GM12875 (cell line): ENCODE data around the gene MTCL1.

ENCODE experiments used
- H3K4me3 ChIP-seq: one replicate; pipeline ENCODE4 v1.5.1; 2011; ENCODE audit warnings: low read depth, low read length, control low read depth
- TF ChIP-seq, protein P1 (sequence below): IDR thresholded peaks from 2 replicates; pipeline ENCODE4 v1.5.1; 2011; ENCODE audit warnings: low read depth, mild to moderate bottlenecking, control low read depth, inconsistent platforms, low read length, moderate library complexity, borderline replicate concordance; ENCODE audit not compliant: insufficient read depth

Gene MTCL1

GRCh38 chr18:8673256-8674209, 31.8 kb upstream of the MTCL1 start:
- TF ChIP-seq, protein P1, sequence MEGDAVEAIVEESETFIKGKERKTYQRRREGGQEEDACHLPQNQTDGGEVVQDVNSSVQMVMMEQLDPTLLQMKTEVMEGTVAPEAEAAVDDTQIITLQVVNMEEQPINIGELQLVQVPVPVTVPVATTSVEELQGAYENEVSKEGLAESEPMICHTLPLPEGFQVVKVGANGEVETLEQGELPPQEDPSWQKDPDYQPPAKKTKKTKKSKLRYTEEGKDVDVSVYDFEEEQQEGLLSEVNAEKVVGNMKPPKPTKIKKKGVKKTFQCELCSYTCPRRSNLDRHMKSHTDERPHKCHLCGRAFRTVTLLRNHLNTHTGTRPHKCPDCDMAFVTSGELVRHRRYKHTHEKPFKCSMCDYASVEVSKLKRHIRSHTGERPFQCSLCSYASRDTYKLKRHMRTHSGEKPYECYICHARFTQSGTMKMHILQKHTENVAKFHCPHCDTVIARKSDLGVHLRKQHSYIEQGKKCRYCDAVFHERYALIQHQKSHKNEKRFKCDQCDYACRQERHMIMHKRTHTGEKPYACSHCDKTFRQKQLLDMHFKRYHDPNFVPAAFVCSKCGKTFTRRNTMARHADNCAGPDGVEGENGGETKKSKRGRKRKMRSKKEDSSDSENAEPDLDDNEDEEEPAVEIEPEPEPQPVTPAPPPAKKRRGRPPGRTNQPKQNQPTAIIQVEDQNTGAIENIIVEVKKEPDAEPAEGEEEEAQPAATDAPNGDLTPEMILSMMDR: no peak
- H3K4me3 ChIP-seq: no peak overlapping the region

GRCh38 chr18:8675057-8675456, 30.3 kb upstream of the MTCL1 start:
- no peak overlapping the region for H3K4me3 ChIP-seq
- TF ChIP-seq, protein P1: no peak

- no peak overlapping the region for H3K4me3 ChIP-seq
- TF ChIP-seq, protein P1: no peak
Measured at GRCh38 chr18:8681196-8681595, 24.2 kb upstream of the MTCL1 start.

GRCh38 chr18:8684577-8684976, 20.8 kb upstream of the MTCL1 start:
- H3K4me3 ChIP-seq: no peak overlapping the region
- TF ChIP-seq, protein P1: no peak

DNA sequence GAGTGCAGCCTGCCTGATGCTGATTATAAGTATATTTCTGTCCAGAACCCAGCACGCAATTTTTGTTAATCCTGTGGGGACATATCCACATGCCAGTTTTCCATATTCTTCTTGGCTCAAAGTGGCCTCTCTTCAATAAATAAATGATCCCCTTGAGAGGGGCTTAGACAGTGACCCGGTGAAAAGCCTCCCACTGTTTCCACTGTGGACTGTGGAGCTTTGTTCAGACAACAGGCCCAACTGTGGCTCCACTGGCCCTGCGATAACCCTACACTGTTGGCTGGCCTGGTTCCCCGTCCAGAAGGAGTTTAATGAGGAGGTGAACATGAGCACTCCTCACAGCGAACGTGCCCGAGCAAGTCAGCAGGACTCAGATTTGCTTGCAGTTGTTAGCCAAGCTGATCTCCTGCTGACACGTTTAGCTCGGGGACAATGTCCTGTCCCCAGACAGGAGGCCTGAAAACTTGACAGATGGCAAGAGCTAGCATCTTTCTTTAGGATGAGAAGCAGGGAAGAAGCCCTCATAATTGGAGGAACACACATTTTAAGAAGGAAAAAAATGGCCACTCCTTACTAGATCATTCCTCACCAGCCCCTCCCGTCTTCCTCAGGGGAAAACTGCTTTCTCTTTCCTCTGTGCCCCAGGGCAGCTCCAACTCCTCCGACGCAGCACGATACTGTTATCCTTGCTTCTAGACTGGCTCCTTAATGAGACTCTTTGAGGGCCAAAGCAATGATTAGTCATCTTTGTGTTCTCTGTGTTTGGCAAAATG, 20.0 kb upstream of the MTCL1 start:
- H3K4me3 ChIP-seq: no peak overlapping the region
- TF ChIP-seq, protein P1: no peak

GRCh38 chr18:8685914-8686216, 19.5 kb upstream of the MTCL1 start:
- TF ChIP-seq, protein P1: no peak
- H3K4me3 ChIP-seq: no peak overlapping the region

DNA sequence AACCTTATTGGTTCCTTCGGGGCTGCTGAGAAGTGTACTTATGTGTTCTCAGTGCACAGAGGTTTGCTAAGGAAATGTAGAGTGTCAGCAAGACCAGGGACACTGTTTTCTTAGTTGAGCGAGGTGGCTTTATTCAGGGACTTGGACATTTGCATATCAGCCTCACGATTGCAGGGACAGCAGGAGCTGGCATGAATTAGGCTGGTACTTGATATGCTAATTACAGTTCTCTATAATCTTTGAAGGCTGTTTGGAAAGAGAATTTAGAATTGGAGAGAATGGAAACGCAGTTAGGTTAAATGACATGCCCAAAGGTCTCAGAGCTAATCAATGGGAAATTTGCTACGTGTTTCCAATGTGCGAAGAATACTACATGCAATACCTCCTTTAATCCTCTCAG, 18.7 kb upstream of the MTCL1 start:
- TF ChIP-seq, protein P1: no peak

More for the DNA sequence above, 18.7 kb upstream of the MTCL1 start:
- H3K4me3 ChIP-seq: no peak overlapping the region
